ENCODE results near the gene TMCC2. TPM values are rescaled to one million over a fixed set of nuclear protein-coding genes. Genes with fewer than 3 reads are reported as not detected.
A peak's percentile ranks its signal among the peaks of the same experiment; 100 is the strongest.

TMCC2 gene
- total and polyA plus RNA-seq, 7 donors = 0.66 to 21.4 (median 6.5) TPM

GRCh38 chr1:205244384-205244783 lies 16.6 kb downstream of the TMCC2 start:
- no peaks in the 10 kb centered on the region for H3K9me3 ChIP-seq
- no peak for DNase-seq
- no peak for TF ChIP-seq CTCF (IDR thresholded peaks at IDR 0.05)
- no peak for ATAC-seq
- 59 to 84% (median 67%) methylated on average over 4 of the region's 4 CpGs for WGBS, 3 donors
- H3K27me3 ChIP-seq (ENCODE audit: insufficient read depth in 3 of 3, low read length in 2 of 3) = no peaks in the 10 kb centered on the region
- H3K36me3 ChIP-seq (ENCODE audit: insufficient read depth in 1 of 2, low read depth in 1 of 2) = peaks cover 0 to 15% of the 10 kb centered on the region in 2 donors
- no peak overlapping the region for H3K4me3 ChIP-seq
- peak overlapping the region; percentile 52 for H3K27ac ChIP-seq
- H3K4me1 ChIP-seq = peaks cover 89% of the 10 kb centered on the region
- intact Hi-C loops (cut with DNase I) = no loop called here

DNA sequence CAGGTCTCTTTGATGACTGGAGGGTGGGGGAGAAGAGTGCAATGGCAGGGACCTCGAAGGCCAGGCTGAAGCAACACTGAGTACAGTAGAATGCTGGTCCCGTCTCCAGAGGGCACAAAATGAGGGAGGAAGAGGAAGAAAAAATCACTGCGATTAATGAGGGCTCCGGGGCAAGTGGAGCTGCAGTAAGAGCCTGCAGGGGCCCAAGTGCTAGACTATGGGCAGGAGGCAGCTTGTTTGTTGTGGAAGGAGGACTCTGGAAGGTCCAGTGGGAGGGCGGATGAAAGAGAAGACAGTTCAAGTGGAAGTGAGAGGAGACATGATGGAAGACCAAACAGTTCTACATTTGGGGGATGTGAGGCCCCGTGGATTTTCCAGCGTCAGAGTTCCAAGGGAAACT lies 17.4 kb downstream of the TMCC2 start:
- 87 to 91% (median 90%) methylated on average over 7 of the region's 7 CpGs for WGBS, 3 donors
- H3K4me1 ChIP-seq = peaks cover 90% of the 10 kb centered on the region

DNA sequence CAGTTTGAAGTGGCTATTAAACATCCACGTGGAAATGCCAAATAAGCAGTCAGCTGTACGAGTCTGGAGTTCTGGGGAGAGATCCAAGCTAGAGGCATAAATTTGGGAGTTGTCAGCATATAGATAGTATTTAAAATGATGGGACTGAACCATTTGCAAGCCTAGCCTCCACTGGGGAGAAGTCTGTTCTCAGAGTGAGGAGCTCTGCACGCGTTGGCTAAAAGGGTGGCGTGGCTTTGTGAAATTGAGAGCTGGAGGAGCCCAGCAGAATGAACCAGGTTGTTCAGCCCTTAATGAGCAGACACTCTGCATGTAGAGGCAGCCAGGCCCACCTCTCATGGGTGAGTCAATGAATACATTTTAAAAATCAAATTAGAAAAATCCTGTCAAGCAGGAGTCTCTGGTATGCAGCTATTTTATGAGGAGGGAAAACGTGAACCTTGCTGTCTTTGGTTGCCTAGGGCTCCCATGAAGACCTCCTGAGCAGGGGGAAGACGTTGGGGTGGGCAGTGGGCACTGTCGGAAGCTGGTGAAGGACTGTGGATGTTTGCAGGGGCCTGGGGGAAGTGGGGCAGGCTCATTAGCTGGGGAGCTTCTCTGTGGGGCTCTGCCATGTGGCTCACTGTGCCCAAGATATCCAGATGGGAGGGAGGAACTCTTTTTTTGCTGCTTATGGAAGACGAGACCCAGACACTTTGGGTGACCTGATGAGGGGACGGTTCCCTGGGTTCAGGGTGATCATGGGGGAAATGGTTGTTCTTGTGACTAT lies 18.8 kb downstream of the TMCC2 start:
- TF ChIP-seq CTCF (IDR thresholded peaks at IDR 0.05) = no peak
- Histone ChIP-seq H3K4me1 (peaks cover 90% of the 10 kb centered on the region), H3K9me3 (no peaks in the 10 kb centered on the region), H3K27me3 (ENCODE audit: insufficient read depth in 3 of 3, low read length in 2 of 3) (no peaks in the 10 kb centered on the region), H3K27ac (peak overlapping the region; percentile 84), H3K36me3 (ENCODE audit: insufficient read depth in 1 of 2, low read depth in 1 of 2) (peaks cover 0 to 14% of the 10 kb centered on the region in 2 donors), H3K4me3 (no peak overlapping the region)
- intact Hi-C loops (cut with DNase I) = no loop called here
- DNase-seq (peak in 1 of 2 donors; percentile 20), ATAC-seq (no peak)
- WGBS, 3 donors = 56 to 80% (median 56%) methylated on average over 10 of the region's 10 CpGs

More for the DNA sequence above, 17.4 kb downstream of the TMCC2 start:
- no peaks in the 10 kb centered on the region for H3K9me3 ChIP-seq
- H3K36me3 ChIP-seq (ENCODE audit: insufficient read depth in 1 of 2, low read depth in 1 of 2) = peaks cover 0 to 15% of the 10 kb centered on the region in 2 donors
- no peak overlapping the region for H3K27ac ChIP-seq
- intact Hi-C loops (cut with DNase I) = no loop called here
- TF ChIP-seq CTCF (IDR thresholded peaks at IDR 0.05) = no peak
- no peaks in the 10 kb centered on the region for H3K27me3 ChIP-seq (ENCODE audit: insufficient read depth in 3 of 3, low read length in 2 of 3)
- ATAC-seq = no peak
- no peak overlapping the region for H3K4me3 ChIP-seq
- no peak for DNase-seq

- 12 to 19% (median 15%) methylated on average over 9 of the region's 9 CpGs for WGBS, 3 donors
- Histone ChIP-seq H3K4me1 (peaks cover 90% of the 10 kb centered on the region), H3K27ac (peak overlapping the region; percentile 84), H3K27me3 (ENCODE audit: insufficient read depth in 3 of 3, low read length in 2 of 3) (no peaks in the 10 kb centered on the region), H3K4me3 (peak overlapping the region; percentile 19), H3K9me3 (no peaks in the 10 kb centered on the region), H3K36me3 (ENCODE audit: insufficient read depth in 1 of 2, low read depth in 1 of 2) (peaks cover 0 to 6% of the 10 kb centered on the region in 2 donors)
- intact Hi-C loops (cut with DNase I) = no loop called here
- TF ChIP-seq CTCF (IDR thresholded peaks at IDR 0.05) = no peak
- DNase-seq (peak; percentile 52 to 85), ATAC-seq (peak; percentile 76 to 87 (median 82))
These were observed 19.6 kb downstream of the TMCC2 start for GRCh38 chr1:205247130-205247921.
